NB4 (cell line): ENCODE measurements around the gene FOXP4.

ENCODE experiments used
- DNase-seq: peaks from one replicate; pipeline ENCODE4 v3.0.0; 2010; ENCODE audit warnings: low read depth
- H3K4me3 ChIP-seq: one replicate; pipeline ENCODE4 v1.5.1; 2011; ENCODE audit warnings: mild to moderate bottlenecking, low read depth, low read length, moderate library complexity
- CTCF ChIP-seq: IDR thresholded peaks from one replicate; pipeline ENCODE4 v1.5.1; 2012; ENCODE audit warnings: low read depth, low read length
- MAX ChIP-seq: IDR thresholded peaks from 2 replicates; pipeline ENCODE4 v1.6.1; 2011; ENCODE audit warnings: low read depth, low read length
- MYC ChIP-seq: IDR thresholded peaks from 2 replicates; pipeline ENCODE4 v1.6.1; 2011; ENCODE audit warnings: low read depth, low read length
- POLR2A ChIP-seq: IDR thresholded peaks from 2 replicates; pipeline ENCODE4 v1.6.1; 2011; ENCODE audit warnings: mild to moderate bottlenecking; ENCODE audit not compliant: insufficient read length; ENCODE audit errors: extremely low read depth

Gene FOXP4

GRCh38 chr6:41582540-41582939 is 36.4 kb downstream of the FOXP4 start:
- no peak for TF ChIP-seq CTCF
- TF ChIP-seq MYC = no peak
- no peak for TF ChIP-seq MAX
- TF ChIP-seq POLR2A = no peak

GRCh38 chr6:41583565-41583964 is 37.4 kb downstream of the FOXP4 start:
- no peak overlapping the region for H3K4me3 ChIP-seq
- TF ChIP-seq MYC = no peak
- no peak for TF ChIP-seq MAX
- TF ChIP-seq POLR2A = no peak
- TF ChIP-seq CTCF = no peak
- no peak for DNase-seq

More at GRCh38 chr6:41582540-41582939, 36.4 kb downstream of the FOXP4 start:
- DNase-seq = no peak
- no peak overlapping the region for H3K4me3 ChIP-seq

GRCh38 chr6:41584205-41584604 is 38.0 kb downstream of the FOXP4 start:
- no peak overlapping the region for H3K4me3 ChIP-seq
- DNase-seq = no peak
- no peak for TF ChIP-seq CTCF
- no peak for TF ChIP-seq MYC
- no peak for TF ChIP-seq MAX
- no peak for TF ChIP-seq POLR2A

- DNase-seq = no peak
- TF ChIP-seq MYC (no peak), MAX (no peak), POLR2A (no peak), CTCF (no peak)
- no peak overlapping the region for H3K4me3 ChIP-seq
Measured at GRCh38 chr6:41584668-41585205, 38.6 kb downstream of the FOXP4 start.

- no peak for TF ChIP-seq MAX
- no peak for TF ChIP-seq CTCF
- H3K4me3 ChIP-seq = no peak overlapping the region
- DNase-seq = no peak
Measured at GRCh38 chr6:41585605-41586004, 39.4 kb downstream of the FOXP4 start.

- H3K4me3 ChIP-seq = no peak overlapping the region
- no peak for TF ChIP-seq POLR2A
- TF ChIP-seq CTCF = no peak
- no peak for TF ChIP-seq MAX
- no peak for TF ChIP-seq MYC
- DNase-seq = no peak
Measured at GRCh38 chr6:41586252-41587007, 40.2 kb downstream of the FOXP4 start.
